Measurements from ENCODE around the gene TMEM169.
A peak's percentile ranks its signal among the peaks of the same experiment; 100 is the strongest.

TMEM169 gene

DNA sequence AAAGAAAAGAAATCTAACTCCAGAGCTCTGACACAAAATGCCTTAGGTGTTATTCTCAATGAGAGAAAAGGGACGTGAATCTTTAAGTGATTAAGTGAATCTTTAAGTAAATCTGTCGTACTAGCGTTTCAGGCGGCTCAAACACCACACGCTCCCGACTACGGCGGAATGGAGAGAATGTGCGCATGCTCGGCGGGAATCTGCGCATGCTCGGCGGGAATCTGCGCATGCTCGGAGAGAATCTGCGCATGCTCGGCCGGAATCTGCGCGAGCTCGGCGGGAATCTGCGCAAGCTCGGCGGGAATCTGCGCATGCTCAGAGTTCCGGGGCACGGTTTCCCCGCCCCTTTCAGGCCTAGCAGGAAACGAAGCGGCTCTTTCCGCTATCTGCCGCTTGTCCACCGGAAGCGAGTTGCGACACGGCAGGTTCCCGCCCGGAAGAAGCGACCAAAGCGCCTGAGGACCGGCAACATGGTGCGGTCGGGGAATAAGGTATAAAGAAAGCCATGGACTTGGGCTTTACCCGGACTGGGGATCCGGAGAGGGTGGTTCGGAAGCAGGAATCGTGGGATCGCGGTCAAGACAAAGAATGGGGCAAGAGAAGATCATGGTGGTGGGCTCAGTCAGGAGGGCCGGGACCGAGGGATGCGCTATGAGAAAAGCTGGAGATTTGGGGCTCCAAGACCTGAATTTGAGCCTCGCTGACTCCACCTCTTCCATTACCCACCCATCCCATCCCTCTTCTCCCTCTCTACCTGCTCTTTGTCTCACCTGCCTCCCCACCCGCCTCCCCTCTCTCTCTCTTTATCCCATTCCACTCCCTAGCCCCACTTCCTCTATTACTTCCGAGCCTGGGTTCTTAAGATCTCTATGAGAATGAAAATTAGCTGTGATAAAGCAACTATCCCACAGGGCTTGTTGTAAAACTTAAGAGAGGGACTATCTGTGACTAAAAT, 27.5 kb downstream of the TMEM169 start, which contains the start of gene XRCC5:
Gene XRCC5, plus strand, starts transcription at position 382 of the 955 bp plus-strand sequence. Its CDS starts 89 bp downstream, at position 471.
- CTCF ChIA-PET = interaction anchor here (0.7 to 1.6 kb wide), 10 partner anchors 10 to 1017 kb away, joined by 3 to 5 read pairs (median 3); no protein-coding TSS in a partner anchor
- Histone ChIP-seq H3K27ac (ENCODE audit: extremely low read depth, low read depth, low read length) (peak within 1 kb of the TSS; percentile 80), H3K4me3 (ENCODE audit: low read depth, low read length) (peak within 1 kb of the TSS; percentile 92), H3K4me1 (ENCODE audit: control insufficient read depth, insufficient read depth, low read length) (no peaks in the 10 kb centered on the region), H3K9me3 (ENCODE audit: control insufficient read depth, insufficient read depth, low read depth, low read length) (no peaks in the 10 kb centered on the region), H3K36me3 (ENCODE audit: control insufficient read depth in 2 of 2, insufficient read depth in 1 of 2, low read length in 2 of 2) (peaks cover 9 to 41% of the 10 kb centered on the region in 2 experiments)
- POLR2A ChIA-PET = interaction anchor here (0.7 to 3.8 kb wide), 6 partner anchors 13 to 389 kb away, joined by 3 to 18 read pairs (median 4); partner anchors contain the start of genes PECR, RPL37A and TMEM169
- TF ChIP-seq ZEB2 (tag by site-specific recombination; IDR thresholded peaks at IDR 0.05) = peak; percentile 47; the same call in 1 of the 2 replicates
- TF ChIP-seq SP2 (tag by site-specific recombination; IDR thresholded peaks at IDR 0.05) = peak; percentile 80
- TF ChIP-seq ZNF335 (tag by site-specific recombination; conservative IDR thresholded peaks at IDR 0.05) = peak; percentile 90
- TF ChIP-seq ZBTB17 (tag by site-specific recombination; IDR thresholded peaks at IDR 0.05) = peak; percentile 8; the same call in 1 of the 2 replicates
- peak; percentile 95 for TF ChIP-seq ZBTB11 (tag by site-specific recombination; conservative IDR thresholded peaks at IDR 0.05; ENCODE audit: low read depth)
- TF ChIP-seq ZNF518A (tag by site-specific recombination; conservative IDR thresholded peaks at IDR 0.05; ENCODE audit: low read depth) = peak; percentile 76
- no peak for TF ChIP-seq REPIN1 (tag by site-specific recombination; IDR thresholded peaks at IDR 0.05; ENCODE audit: low read depth)
- no peak for TF ChIP-seq ZBTB44 (tag by site-specific recombination; IDR thresholded peaks at IDR 0.05)
- TF ChIP-seq, protein P1, sequence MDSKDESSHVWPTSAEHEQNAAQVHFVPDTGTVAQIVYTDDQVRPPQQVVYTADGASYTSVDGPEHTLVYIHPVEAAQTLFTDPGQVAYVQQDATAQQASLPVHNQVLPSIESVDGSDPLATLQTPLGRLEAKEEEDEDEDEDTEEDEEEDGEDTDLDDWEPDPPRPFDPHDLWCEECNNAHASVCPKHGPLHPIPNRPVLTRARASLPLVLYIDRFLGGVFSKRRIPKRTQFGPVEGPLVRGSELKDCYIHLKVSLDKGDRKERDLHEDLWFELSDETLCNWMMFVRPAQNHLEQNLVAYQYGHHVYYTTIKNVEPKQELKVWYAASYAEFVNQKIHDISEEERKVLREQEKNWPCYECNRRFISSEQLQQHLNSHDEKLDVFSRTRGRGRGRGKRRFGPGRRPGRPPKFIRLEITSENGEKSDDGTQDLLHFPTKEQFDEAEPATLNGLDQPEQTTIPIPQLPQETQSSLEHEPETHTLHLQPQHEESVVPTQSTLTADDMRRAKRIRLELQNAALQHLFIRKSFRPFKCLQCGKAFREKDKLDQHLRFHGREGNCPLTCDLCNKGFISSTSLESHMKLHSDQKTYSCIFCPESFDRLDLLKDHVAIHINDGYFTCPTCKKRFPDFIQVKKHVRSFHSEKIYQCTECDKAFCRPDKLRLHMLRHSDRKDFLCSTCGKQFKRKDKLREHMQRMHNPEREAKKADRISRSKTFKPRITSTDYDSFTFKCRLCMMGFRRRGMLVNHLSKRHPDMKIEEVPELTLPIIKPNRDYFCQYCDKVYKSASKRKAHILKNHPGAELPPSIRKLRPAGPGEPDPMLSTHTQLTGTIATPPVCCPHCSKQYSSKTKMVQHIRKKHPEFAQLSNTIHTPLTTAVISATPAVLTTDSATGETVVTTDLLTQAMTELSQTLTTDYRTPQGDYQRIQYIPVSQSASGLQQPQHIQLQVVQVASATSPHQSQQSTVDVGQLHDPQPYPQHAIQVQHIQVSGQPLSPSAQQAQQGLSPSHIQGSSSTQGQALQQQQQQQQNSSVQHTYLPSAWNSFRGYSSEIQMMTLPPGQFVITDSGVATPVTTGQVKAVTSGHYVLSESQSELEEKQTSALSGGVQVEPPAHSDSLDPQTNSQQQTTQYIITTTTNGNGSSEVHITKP (tag by site-specific recombination; IDR thresholded peaks at IDR 0.05) = peak; percentile 74
- TF ChIP-seq ZNF366 (tag by site-specific recombination; conservative IDR thresholded peaks at IDR 0.05) = peak; percentile 95
- TF ChIP-seq, protein P2, sequence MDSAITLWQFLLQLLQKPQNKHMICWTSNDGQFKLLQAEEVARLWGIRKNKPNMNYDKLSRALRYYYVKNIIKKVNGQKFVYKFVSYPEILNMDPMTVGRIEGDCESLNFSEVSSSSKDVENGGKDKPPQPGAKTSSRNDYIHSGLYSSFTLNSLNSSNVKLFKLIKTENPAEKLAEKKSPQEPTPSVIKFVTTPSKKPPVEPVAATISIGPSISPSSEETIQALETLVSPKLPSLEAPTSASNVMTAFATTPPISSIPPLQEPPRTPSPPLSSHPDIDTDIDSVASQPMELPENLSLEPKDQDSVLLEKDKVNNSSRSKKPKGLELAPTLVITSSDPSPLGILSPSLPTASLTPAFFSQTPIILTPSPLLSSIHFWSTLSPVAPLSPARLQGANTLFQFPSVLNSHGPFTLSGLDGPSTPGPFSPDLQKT (IDR thresholded peaks at IDR 0.05; ENCODE audit: borderline replicate concordance, low read depth, low read length) = peak; percentile 79; the same call in 1 of the 2 replicates
- no peak for TF ChIP-seq ZNF530 (tag by site-specific recombination; IDR thresholded peaks at IDR 0.05; ENCODE audit: low read depth)
- peak; percentile 57 for TF ChIP-seq ZNF394 (tag by site-specific recombination; IDR thresholded peaks at IDR 0.05; ENCODE audit: borderline replicate concordance)
- TF ChIP-seq PRDM1 (tag by site-specific recombination; IDR thresholded peaks at IDR 0.05) = 0 out of 2 replicates have a peak, but pooled peaks have one; percentile 10
- TF ChIP-seq ZNF416 (tag by site-specific recombination; IDR thresholded peaks at IDR 0.05) = no peak
- TF ChIP-seq SP3 (tag by site-specific recombination; IDR thresholded peaks at IDR 0.05) = peak; percentile 39
- TF ChIP-seq SP7 (tag by site-specific recombination; IDR thresholded peaks at IDR 0.05) = peak; percentile 22; the same call in 1 of the 2 replicates
- peak; percentile 26; the same call in 1 of the 2 replicates for TF ChIP-seq ZNF580 (tag by site-specific recombination; IDR thresholded peaks at IDR 0.05)
- 0 out of 2 replicates have a peak, but pooled peaks have one; percentile 18 for TF ChIP-seq ZNF610 (tag by site-specific recombination; IDR thresholded peaks at IDR 0.05; ENCODE audit: borderline replicate concordance)

Measured in HEK293 (cell line).